ENCODE data around the gene TBX2.

The TBX2 gene

DNA sequence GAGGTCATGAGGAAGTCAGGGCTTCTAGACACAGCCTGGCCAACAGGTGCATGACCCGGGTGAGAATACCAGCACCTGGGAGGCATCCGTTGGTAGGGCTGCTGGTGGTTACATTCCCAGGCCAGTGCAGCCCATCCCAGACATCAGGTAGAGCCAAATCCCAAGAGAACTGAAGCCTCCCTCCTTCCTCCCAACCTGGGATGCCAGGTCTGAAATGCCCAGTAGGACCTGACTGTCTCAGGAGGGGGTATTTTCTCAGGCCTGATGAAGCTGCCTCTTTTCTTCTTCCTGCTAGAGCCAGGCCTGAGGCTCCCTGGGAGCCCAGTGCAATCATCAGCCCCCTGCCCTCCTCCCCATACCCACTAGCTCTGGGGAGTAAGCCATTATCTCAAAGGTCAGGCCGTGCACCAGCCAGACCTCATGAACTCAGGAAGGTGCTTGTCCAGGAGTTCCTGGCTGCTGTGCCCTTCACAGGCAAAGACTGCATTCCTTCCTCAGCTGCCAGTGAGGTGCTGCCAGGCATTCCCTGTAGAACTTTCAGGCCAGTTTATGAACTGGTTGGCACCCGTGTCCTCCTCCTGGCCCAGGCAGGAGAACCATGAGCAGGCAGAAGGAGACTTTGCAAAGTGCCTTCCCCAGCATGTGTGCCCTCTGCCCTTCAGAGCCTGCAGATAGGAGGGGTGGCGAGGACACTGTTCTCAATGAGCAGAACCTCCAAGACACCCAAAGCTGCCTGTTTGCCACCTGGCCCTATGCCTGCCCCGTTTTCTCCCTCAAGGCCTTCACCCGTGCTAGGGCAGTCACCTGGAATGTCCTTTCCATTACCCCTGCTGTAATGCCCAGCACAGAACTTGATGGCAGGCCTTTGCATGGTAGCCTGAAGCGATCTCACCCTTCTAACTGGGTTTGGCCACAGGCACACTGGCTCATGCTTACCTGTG lies 7.6 kb downstream of the TBX2 start:
- peaks cover 2 to 9% of the 10 kb centered on the region in 2 donors for H3K36me3 Mint-ChIP-seq
- H3K27me3 Mint-ChIP-seq = peaks cover 62 to 77% of the 10 kb centered on the region in 2 donors
- no peak overlapping the region for H3K27ac Mint-ChIP-seq
- ATAC-seq (replicated peaks) = no peak
- H3K9me3 Mint-ChIP-seq = no peaks in the 10 kb centered on the region
- H3K4me1 Mint-ChIP-seq = peaks cover 45 to 67% of the 10 kb centered on the region in 2 donors
- no peak overlapping the region for H3K4me3 Mint-ChIP-seq
- no peak for DNase-seq

DNA sequence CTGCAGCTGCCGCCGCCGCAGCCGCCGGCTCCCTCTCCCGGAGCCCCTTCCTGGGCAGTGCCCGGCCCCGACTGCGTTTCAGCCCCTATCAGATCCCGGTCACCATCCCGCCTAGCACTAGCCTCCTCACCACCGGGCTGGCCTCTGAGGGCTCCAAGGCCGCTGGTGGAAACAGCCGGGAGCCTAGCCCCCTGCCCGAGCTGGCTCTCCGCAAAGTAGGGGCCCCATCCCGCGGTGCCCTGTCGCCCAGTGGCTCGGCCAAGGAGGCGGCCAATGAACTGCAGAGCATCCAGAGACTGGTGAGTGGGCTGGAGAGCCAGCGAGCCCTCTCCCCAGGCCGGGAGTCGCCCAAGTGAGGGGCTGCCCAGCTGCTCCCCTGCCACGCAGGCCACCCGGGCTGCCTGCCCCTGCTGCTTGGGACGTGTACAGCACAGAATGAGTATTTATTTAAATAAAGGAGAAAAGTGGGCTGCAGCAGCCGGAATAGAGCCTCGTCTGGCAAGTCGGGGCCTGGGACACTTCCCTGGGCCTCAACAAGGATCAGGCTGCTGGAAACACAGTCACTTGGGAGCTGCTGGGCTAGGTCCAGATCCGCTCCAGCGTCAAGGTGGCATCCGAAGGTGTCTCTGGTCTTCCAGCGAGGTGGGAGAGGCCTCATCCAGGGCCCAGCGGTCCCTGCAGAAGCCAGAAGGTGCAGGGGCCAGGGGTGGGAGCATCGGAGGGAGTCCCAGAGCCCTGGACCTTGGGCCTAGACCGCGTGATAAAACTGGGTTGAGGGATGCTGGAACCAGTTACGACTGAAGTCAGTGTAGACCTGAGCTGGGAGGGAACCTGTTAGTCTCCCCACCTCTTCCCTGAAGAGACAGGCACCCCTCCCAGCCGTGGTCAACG lies 8.8 kb downstream of the TBX2 start:
- Mint-ChIP-seq H3K36me3 (peaks cover 2 to 4% of the 10 kb centered on the region in 2 donors), H3K4me3 (peak overlapping the region; percentile 62 to 74), H3K27me3 (peaks cover 50 to 73% of the 10 kb centered on the region in 2 donors), H3K9me3 (no peaks in the 10 kb centered on the region), H3K4me1 (peaks cover 33 to 62% of the 10 kb centered on the region in 2 donors), H3K27ac (peak overlapping the region; percentile 84)
- no peak for ATAC-seq (replicated peaks)
- no peak for DNase-seq

DNA sequence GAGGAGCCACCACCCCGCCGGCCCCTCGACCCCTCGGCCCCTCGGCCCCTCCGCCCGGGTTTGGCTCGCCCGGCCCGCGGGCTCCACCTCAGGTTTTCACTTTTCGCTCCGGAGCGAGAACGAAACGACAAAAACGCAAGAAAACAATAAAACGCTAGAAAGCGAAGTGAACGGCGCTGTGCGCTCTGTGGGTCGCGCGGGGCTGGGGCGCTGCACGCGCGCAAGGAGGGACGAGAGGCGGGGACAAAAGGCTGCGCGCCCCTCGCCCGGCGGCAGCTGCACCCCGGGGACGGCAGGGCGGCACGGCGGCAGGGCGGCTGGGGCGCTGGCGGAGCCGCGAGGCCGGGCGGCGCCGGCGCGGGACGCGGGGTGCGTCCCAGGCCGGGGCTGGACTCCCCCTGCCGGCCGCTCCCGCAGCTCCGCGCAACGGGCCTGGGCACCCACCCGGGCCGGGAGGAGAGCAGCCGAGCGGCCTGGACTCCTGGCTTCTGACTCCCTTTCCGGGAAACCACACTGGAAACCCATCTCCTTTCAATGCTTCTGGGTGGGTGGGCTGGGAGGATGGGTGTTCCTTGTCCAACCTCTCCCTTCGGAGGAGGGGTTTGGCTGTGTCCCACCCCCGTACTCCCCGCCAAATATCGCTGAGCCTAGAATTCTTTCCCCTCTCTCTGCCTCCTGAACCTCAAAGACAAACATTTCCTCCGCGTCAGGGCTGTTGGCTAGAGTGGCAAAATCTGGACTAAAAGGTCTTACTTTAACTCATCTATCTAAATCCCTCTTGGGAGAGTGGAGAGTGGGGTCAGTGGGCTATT lies 9.9 kb downstream of the TBX2 start:
- DNase-seq (no peak), ATAC-seq (replicated peaks) (peak; percentile 40 to 42)
- peaks cover 27 to 52% of the 10 kb centered on the region in 2 donors for H3K4me1 Mint-ChIP-seq
- no peaks in the 10 kb centered on the region for H3K9me3 Mint-ChIP-seq
- peaks cover 43 to 74% of the 10 kb centered on the region in 2 donors for H3K27me3 Mint-ChIP-seq
- peak overlapping the region; percentile 72 to 77 for H3K4me3 Mint-ChIP-seq
- H3K27ac Mint-ChIP-seq = peak overlapping the region; percentile 72
- peaks cover 2 to 4% of the 10 kb centered on the region in 2 donors for H3K36me3 Mint-ChIP-seq

DNA sequence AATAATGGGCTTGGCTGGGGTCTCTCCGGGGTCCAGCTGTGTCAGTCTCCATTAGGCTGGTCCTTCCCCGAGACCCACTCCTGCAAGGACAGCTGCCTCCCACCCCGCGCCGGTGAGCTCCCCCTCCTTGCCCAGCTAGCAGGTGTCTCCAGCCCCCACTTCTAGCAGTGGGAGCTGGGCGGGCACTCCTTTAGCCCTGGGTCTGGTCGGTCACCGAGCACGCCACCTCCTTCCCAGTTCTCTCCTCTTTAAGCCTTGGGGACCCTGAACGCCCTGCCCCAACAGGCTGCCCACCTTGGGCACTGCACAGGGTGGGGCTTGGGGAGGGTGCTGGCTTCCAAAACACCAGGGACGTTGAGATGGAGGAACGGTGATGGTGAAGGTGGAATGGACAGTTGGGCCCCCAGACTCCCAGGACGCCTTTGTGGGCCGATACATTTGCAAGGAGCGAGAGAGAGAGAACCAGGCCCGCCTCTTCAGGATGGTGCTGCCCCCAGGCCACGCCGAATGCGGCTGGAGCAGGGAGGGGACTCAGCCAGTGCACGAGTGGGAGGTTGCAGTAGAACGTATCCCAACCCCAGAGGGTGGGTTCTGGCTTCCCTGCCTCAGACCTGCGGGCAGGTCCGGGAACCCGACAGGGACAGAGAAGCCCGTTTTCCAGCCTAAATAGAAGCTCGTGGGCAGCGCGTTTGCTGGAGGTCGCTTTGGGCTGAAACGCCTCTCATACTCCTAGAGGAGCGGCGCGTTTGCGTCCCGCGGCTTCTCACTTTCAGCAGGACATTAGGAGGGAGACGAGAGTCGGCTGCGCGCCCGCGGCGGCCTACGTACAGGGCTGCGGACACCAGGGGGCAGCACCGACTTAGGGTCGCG lies 10.7 kb downstream of the TBX2 start:
- Mint-ChIP-seq H3K4me1 (peaks cover 26 to 45% of the 10 kb centered on the region in 2 donors), H3K4me3 (peak overlapping the region; percentile 72 to 77), H3K27ac (peak overlapping the region; percentile 72), H3K9me3 (no peaks in the 10 kb centered on the region), H3K27me3 (peaks cover 43 to 75% of the 10 kb centered on the region in 2 donors), H3K36me3 (peaks cover 0 to 4% of the 10 kb centered on the region in 2 donors)
- no peak for DNase-seq
- ATAC-seq (replicated peaks) = peak; percentile 36 to 50

DNA sequence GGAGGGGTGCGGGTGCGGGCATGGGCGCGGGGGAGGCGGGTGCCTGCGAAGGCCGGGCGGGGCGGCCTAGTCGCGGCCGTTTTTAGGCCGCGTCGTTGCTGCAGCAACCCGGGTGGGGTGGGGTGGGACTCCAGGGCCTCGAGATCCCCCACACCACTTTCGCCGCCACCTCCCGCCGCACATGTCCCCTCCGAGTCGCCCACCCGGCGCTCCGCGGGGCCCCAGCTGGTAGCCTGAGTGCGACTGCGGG lies 11.3 kb downstream of the TBX2 start:
- Mint-ChIP-seq H3K4me3 (peak overlapping the region; percentile 72 to 80), H3K27me3 (peaks cover 42 to 78% of the 10 kb centered on the region in 2 donors), H3K27ac (no peak overlapping the region), H3K4me1 (peaks cover 26 to 45% of the 10 kb centered on the region in 2 donors), H3K36me3 (peaks cover 0 to 4% of the 10 kb centered on the region in 2 donors), H3K9me3 (no peaks in the 10 kb centered on the region)
- ATAC-seq (replicated peaks) = no peak
- DNase-seq = no peak

DNA sequence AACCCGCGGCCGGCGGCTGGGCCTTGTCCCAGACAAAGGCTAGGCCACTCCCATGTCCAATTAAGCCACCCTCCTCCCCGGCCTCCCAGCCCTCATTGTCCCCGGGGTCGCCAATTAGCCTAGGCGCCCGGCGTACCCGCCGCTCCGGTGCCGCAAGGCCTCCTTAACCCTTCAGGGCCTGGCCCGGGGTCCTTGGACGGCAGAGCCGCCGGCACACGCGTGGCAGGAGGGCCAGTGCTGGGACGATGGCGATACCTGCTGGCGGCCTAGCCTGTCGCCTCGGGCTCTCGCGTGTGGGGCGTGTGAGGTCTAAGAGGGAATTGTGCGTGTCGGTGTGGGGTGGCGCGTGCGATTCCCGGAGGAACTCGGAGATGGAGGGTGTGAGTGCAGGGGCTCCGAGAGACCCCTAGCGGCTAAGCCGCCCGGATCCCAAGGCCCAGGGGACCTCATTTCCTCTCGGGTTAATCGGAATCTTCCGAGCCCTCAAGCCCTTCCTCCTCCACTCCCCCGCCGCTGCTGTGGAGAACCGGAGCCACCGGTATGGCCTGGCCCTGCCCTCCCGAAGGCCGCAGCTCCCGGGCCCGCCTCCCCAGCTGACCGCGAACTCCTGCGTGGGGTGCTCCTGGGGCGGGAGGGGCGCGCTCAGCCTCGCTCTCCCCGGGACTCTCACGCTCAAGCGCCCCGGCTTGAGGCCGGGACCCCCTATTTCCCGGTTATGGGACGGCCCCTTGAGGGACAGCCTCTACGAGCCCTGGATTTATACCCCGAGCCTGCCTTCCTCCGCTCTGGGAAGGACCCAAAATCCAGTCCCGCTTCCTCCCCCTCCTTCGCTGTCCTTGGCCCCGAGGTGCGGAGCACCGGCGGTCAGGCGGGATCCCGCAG lies 11.9 kb downstream of the TBX2 start:
- ATAC-seq (replicated peaks) (no peak), DNase-seq (no peak)
- H3K4me3 Mint-ChIP-seq = peak overlapping the region; percentile 79 to 80
- H3K9me3 Mint-ChIP-seq = no peaks in the 10 kb centered on the region
- peaks cover 23 to 49% of the 10 kb centered on the region in 2 donors for H3K4me1 Mint-ChIP-seq
- H3K27me3 Mint-ChIP-seq = peaks cover 42 to 78% of the 10 kb centered on the region in 2 donors
- peaks cover 0 to 4% of the 10 kb centered on the region in 2 donors for H3K36me3 Mint-ChIP-seq
- no peak overlapping the region for H3K27ac Mint-ChIP-seq

DNA sequence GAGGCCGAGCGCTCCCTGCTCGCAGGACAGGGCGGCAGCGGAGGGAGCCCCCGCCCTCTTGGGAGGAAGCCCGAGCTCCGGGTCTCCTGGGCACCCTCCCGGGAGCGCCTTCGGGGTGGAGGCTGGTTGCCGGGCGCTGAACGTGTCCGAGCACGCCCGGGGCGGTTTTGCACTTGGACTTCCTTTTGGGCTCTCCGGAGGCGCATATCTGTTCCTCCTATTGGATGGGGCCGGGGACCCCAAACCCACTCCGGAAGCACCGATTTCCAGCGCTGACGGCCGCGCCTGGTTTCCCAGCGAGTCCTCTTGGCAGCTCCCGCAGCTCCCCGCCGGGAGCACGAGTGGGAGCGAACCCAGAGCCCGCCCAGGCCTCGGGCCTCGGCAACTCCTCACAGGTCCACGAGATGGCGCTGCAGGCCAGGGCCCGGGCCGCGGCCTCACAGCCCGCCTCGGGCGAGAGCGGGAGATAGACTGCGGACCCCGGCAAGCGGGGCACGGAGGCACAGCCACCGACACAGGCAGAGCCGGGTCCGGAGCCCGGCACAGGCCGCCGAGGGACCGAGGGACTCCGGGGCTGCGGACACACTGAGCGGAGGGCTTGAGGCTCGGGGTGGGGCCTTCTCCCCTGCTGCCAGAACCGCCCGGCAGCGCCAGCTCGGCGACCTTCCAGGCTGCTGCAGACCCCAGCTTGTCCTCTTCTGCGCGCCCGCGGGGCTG lies 12.7 kb downstream of the TBX2 start:
- Mint-ChIP-seq H3K27me3 (peaks cover 43 to 76% of the 10 kb centered on the region in 2 donors), H3K36me3 (peaks cover 0 to 4% of the 10 kb centered on the region in 2 donors), H3K4me1 (peaks cover 28 to 55% of the 10 kb centered on the region in 2 donors), H3K27ac (no peak overlapping the region), H3K4me3 (peak overlapping the region; percentile 79 to 80), H3K9me3 (no peaks in the 10 kb centered on the region)
- DNase-seq (peak; percentile 71), ATAC-seq (replicated peaks) (peak; percentile 76)

DNA sequence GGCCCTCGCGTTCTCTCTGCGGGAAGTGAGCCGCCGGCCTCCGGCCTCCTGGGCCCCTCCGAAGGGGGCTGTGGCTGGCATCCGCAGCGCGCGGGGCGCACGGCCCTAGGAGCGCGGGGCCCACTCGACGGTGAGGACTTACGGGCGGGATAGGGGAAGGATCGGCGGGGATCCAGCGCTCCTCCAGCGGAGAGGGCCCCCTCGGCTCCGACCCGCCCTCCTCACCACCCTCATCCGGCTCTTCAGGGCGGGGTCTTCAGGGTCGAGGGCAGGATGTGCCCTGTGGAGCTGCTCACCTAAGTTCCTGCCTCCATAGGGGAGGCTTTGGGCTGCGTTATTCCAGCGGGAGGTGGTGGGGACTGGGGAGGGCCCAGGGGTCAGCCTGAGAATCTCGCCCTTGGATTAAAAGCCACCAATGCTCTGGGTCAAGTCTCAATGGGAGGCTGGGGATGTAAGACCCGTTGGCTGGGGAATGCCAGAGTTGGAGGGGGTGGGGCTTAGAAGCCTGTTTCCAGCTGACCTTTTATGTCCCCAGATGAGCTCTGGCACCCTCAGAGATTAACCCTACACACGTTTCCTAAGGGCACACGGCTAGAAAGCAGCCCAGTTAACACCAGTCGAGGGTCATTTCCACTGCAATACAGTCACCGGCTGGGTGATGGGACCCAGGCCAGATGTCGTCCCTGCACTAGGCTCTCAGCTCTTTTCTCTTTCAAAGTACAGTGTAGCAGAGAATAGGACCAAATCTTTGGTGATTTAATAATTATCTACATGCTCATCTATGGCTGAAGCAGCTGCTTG lies 13.4 kb downstream of the TBX2 start:
- H3K4me3 Mint-ChIP-seq = peak overlapping the region; percentile 67 to 80
- no peaks in the 10 kb centered on the region for H3K9me3 Mint-ChIP-seq
- peaks cover 40 to 68% of the 10 kb centered on the region in 2 donors for H3K27me3 Mint-ChIP-seq
- peaks cover 0 to 4% of the 10 kb centered on the region in 2 donors for H3K36me3 Mint-ChIP-seq
- ATAC-seq (replicated peaks) (peak; percentile 1), DNase-seq (no peak)
- H3K4me1 Mint-ChIP-seq = peaks cover 21 to 47% of the 10 kb centered on the region in 2 donors
- H3K27ac Mint-ChIP-seq = no peak overlapping the region

DNA sequence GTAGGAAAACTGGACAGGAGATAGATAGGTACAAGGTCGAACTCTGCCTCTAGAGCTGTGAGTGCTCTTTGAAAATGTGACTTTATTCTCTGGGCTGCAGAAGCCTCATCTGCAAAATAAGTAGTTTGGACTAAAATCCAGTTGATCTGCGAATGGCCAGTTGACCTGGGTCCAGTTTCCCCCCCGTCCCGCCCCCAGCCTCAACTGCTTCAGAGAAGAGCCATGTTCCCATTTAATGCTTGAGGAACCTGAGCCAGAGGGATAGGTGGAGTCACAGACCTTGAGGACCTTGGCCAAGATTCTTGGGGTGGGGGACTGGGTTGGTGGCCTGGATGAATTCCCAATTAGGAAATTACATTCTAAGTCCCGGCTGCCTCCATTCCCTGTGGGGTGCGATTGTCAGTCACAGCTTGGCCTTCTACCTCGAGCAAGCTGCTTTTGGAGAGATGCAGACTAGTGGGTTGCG lies 14.1 kb downstream of the TBX2 start:
- H3K27ac Mint-ChIP-seq = no peak overlapping the region
- peaks cover 15 to 41% of the 10 kb centered on the region in 2 donors for H3K4me1 Mint-ChIP-seq
- no peaks in the 10 kb centered on the region for H3K9me3 Mint-ChIP-seq
- peaks cover 0 to 4% of the 10 kb centered on the region in 2 donors for H3K36me3 Mint-ChIP-seq
- peaks cover 37 to 66% of the 10 kb centered on the region in 2 donors for H3K27me3 Mint-ChIP-seq
- H3K4me3 Mint-ChIP-seq = no peak overlapping the region
- DNase-seq = no peak
- ATAC-seq (replicated peaks) = no peak

DNA sequence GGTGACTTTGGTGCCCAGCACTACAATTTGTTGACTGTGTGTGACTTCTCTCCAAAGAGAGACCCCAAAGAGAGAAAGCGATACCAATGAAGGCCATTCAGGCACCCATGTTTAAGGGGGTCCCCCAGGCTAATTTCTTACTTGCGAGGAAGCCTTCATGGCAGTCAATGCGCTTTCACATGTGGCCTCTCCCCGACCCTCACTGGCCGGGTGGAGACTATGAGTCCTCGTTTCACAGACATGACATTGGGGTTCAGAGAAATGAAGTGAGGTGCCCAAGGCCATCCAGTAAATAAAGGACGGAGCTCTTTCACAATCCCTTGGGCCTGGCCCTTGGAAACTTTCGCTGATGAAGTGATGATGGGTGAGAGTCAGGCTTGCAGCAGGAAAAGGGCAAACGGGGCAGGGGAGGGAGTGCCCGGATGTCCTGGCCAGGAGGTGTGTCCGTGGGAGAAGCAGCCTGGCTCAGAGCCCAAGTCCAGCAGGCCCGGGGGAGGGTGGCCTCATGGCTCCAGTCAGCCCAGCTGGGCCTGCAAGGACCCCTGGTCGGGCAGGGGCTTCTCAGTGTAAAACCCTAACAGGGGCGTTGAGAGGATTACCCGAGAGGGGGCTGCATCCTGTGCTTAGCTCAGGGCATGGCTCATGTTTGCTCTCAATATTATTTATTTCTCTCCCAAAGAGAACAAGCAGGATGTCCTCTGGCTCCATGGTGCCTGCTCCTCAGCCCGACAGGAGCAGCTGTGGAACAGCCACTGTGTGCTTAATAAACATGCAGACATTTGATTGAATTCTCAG lies 14.7 kb downstream of the TBX2 start:
- no peaks in the 10 kb centered on the region for H3K9me3 Mint-ChIP-seq
- H3K27ac Mint-ChIP-seq = no peak overlapping the region
- ATAC-seq (replicated peaks) = no peak
- DNase-seq = no peak
- peaks cover 39 to 70% of the 10 kb centered on the region in 2 donors for H3K27me3 Mint-ChIP-seq
- H3K4me3 Mint-ChIP-seq = no peak overlapping the region
- H3K4me1 Mint-ChIP-seq = peaks cover 13 to 37% of the 10 kb centered on the region in 2 donors
- H3K36me3 Mint-ChIP-seq = peaks cover 0 to 4% of the 10 kb centered on the region in 2 donors

DNA sequence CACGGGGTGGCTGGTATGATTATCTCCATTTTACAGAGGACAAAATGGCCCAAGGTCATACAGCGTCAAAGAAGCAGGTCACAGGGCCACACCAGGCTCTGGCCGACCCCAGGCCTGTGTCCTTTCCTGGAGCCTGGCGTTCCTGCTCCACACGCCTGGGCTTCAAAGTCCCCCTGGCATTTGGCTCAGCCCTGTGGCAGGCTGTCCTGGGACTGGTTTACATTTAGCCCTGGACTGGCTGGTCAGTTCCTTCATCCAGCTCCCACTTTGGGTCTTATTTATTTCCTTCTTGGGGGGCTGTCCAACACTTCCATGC lies 15.3 kb downstream of the TBX2 start:
- no peak for ATAC-seq (replicated peaks)
- Mint-ChIP-seq H3K27ac (no peak overlapping the region), H3K4me1 (peaks cover 12 to 35% of the 10 kb centered on the region in 2 donors), H3K9me3 (no peaks in the 10 kb centered on the region), H3K4me3 (no peak overlapping the region), H3K27me3 (peaks cover 41 to 70% of the 10 kb centered on the region in 2 donors), H3K36me3 (peaks cover 0 to 4% of the 10 kb centered on the region in 2 donors)
- DNase-seq = no peak

Data from stimulated activated naive B cell treated with anti-CD40 and anti-IgM and Interleukin-4, amounts not matched to agents 10 μg/mL and 1 μg/mL and 100 μg/mL, for 72 hours (primary cell).